HUDEP-2 (cell line): ENCODE results near the gene CORT.
"Not testable (repeated sequence)": the region's sequence is repeated elsewhere in the genome, so short reads cannot be mapped to it uniquely, and the experiment has no call there.

Experiments used
- DNase-seq, 76 experiments: peaks; one replicate each; lab custom pipeline; 2025; ENCODE audit not compliant: unreplicated experiment in 76 of 76; lab: John Stamatoyannopoulos, UW

CORT gene

GRCh38 chr1:10473145-10473765 is 23.4 kb downstream of the CORT start:
- DNase-seq = peak in 1 of 76 experiments; percentile 4

GRCh38 chr1:10474309-10474612 is 24.4 kb downstream of the CORT start:
- not testable (repeated sequence) for DNase-seq

DNA sequence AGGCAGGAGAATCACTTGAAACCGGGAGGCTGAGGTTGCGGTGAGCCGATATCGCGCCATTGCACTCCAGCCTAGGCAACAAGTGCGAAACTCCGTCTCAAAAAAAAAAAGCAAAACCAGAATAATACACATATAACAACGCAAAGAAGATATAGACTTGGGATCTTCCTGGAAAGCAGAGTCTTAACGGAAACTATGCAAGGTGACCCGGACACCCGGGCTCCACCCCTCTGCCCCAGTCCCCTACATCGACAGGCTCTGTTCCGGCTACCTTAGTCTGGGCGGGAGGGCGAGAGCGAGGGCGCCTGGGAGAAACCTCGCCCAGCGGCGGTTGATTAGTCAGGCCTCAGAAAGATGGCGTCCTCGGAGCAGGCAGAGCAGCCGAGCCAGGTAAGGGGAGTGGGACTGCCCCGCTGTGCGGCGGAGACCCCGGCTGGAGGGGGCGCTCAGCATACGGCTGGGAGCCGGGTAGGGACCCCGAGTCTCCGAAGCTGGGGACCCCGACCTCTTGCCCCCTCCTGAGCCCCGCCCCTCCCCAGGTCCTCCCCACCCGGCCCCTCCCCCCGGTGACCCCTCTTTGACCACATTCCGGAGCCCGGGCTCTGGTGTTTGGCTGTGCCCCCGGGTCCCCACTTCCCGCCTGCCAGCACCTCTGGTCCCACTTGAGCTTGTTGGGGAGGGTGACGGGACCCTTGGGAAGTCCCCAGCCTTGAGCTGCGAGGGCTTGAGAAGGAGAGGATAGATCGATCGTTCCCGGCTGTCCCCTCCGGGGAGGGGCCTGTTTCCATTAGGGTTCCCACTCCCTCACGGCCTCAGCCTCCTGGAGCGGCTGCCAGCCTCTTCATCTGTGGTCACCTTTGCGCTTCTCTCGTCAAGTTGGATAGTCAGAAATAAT is 25.0 kb downstream of the CORT start, which contains the start of gene PEX14:
Gene PEX14 (plus strand): TSS at position 338 of the 895 bp plus-strand sequence. CDS start 17 bp downstream, at position 355.
- peak in 74 of 76 experiments; percentile 21 to 91 (median 78) for DNase-seq

DNA sequence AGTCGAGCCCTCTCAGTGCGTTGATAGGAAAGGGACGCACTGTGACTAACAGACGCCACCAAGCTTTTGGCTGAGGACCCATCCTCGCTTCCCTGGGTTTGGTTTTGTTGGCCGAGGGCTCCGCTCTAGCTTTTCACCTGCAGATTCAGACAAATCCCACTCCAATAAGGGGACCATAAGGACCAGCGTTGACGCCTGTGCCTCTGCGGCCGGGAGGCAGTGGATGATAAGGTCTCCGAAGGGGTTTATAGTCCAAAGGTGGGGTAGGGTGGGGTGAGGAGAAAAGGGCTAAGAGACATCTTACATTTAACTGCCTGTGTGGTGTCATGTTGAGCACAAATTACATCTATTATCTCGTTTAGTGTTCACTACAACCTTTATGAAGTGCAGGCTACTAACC is 25.7 kb downstream of the CORT start:
- peak in 7 of 76 experiments; percentile 2 to 49 (median 26) for DNase-seq

GRCh38 chr1:10479296-10479695 is 29.5 kb downstream of the CORT start:
- no peak for DNase-seq

DNA sequence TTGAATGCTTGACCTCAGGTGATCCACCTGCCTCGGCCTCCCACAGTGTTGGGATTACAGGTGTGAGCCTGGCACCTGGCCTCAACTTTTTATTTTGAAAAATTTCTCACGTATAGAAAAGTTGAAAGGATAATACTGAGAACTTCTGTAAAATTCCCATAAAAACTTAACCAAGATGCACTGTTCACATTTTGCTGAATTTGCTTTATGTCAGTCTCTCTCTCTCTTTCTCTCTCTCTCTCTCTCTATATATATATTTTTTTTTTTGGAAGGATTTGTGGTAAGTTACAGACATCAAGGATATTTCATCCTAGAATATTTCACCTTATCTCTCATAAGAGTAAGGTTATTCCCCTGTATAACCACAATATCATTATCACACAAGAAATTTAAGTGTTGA is 30.8 kb downstream of the CORT start:
- no peak for DNase-seq

DNA sequence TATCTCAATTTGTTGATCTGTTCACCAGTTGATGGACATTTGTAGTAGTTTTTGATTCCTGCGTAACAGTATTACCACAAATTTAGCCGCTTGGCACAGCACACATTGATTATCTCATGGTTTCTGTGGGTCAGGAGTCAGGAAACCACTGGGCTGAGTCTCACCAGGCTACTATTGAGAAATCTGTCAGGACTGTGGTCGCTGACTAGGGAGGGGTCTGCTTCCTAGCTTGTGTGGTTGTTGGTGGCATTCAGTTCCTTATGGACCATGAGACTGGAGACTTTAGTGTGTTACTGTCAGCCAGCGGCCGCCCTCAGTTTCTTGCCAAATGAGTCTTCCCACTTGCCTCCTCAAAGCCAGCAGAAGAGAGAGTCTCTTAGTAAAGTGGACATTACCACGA is 34.7 kb downstream of the CORT start:
- DNase-seq = no peak

DNA sequence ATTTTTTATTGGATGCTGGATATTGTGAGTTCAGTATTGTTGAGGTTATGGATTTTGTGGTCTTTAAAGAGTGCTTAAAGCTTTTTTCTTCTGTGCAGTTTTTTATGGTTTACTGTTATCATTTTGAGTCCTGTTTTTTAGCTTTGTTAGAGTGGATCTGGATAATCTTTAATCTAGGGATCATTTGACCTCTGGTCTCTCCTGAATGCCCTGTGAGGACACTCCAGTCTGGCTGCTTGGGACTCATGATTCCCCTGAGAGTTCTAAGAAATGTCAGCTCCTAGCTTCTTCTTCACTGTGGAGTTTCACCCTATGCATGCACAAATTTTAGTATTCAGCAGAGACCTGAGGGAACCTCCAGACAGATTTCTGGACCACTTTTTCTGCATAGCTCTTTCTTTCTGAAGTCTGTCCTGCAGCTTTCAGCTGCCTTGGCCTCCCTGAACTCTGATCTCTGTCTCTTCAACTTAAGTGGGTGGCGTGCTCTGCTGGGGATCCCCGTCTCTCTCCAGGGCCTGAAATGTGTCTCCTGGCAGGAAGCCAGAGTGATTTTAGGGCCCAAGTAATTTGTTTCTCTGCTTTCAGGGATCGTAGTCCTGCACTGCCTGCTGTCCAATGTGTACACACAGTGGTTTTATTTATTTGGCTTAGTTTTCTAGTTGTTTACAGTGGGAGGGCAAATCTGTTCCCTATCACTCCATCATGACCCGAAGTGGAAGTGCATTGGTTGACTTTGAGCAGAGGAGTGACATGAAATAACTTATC is 39.6 kb downstream of the CORT start:
- no peak for DNase-seq

DNA sequence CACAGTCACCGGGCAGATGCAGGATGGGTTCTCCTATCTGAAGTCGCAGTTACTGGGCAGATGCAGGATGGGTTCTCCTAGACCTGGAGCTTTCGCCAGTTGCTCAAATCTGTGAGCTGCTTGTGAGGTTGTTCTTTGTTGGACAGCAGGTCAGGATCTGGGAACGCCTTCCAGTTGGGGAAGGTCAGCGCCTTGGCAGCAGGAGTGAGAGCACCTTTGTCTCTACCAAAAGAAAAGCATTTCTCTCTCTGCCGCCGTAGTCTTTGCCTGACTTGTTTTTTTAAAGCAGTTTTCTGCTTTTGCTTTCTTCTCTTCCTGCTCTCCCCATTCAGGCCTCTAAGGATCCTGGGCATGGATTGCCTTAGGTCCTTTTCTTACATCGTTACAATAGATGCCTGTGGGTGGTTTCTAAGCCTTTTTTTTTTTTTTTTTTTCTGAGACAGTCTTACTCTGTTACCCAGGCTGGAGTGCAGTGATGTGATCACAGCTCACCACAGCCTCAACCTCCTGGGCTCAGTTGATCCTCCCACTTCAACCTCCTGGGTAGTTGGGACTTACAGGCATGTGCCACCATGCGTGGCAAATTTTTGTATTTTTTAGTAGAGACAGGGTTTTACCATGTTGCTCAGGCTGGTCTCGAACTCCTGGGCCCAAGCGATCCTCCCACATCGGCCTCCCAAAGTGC is 40.6 kb downstream of the CORT start:
- no peak for DNase-seq

- DNase-seq = no peak
Observed at GRCh38 chr1:10494418-10494753, 44.6 kb downstream of the CORT start.

DNA sequence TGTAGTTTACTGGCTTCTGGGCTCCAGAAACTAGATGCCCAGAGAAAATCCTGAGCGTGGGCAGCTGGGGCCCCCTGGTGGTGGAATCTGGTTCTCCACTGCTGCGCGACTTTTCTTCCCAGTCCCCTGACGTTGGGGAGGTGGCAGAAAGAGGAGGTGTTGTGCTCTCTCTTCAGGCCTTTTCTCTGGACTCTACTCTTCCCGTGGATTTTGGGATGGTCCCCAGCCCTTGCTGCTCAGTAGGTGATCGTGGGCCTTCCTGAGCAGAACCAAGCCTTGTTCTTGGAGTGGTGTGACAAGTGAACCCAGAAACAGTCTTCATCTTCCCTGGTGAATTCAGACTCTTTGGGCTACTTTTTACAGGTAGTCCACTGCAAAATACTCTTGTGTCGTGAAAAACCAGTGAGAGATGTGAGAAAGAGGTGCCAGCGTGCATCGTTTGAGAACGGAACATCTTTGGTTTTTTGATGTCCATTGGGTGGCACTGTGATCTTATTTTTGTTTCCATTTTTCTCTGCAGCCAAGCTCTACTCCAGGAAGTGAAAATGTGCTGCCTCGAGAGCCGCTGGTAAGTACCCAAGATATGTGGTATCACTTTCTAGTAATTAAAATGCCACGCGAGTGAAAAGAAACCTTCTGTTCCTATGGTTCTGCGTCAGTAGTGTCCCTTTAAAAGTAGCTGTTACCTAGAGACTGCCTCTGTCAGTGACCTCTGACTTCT is 45.1 kb downstream of the CORT start:
- DNase-seq = peak in 63 of 76 experiments; percentile 3 to 78 (median 53)

DNA sequence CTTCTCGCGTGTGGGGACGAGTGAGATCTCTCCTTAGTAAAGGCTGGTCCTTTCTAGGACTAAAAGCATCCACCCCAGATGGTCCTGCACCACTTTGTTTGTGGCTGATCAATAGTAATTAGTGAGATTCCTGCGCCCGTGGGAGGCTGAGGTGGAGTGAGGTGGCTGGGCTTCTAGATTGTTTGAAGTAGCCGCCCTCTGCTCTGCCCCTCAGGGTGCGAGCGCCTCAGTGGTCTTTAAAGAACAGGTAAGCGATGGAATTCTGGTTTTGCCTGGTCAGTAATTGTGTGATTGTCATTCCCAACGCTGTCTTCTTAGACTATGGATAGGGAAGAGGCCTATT is 45.6 kb downstream of the CORT start:
- DNase-seq = no peak

DNA sequence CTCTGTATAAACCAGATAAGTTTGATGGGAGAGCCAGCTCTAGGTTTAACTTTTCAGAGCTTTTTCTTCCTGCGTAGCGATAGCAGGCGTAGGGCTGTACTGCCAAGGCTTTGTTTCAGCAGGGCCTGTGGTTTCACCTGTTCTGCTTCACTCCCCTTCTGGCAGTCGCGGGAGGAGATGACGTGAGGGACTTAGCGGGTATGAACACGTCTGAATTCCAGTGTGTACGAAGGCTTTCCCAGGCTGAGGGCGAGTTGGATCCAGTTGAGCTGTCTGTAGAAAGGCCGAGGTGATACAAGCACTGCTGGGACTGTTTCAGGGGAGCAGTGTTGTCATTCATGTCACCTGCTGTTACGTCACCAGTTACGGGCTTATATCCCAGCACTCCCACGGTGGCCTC is 46.1 kb downstream of the CORT start:
- no peak for DNase-seq

DNA sequence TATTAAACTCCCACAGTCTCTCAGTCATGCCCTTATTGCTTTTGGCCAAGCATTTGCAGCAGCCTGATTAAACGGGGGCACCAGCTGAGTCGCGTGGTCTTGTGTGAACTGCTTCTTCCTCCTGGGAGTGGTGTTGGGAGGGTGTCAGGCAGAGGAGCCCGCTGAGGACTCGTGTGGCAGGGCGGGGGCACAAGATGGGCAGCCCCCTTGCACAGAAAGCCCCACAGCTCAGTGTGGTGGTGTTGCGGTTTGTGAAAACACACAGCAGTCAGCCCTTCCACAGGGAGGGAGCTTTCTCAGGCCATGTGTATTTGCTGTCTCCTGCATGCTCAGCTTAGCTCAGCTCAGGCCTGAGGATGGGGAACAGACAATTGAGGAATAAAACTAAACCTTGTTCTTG is 47.3 kb downstream of the CORT start:
- no peak for DNase-seq

- DNase-seq = no peak
Observed at GRCh38 chr1:10498231-10498630, 48.4 kb downstream of the CORT start.
